Omental fat pad (tissue), 4 donors: ENCODE data around the gene PCTP. TPM values are rescaled to one million over a fixed set of nuclear protein-coding genes. Genes with fewer than 3 reads are reported as not detected.

Source experiments
- ATAC-seq: fragments of 150-250 bp; one replicate; pipeline ENCODE4 v1.9.1; 2016; ENCODE audit warnings: mild to moderate bottlenecking, moderate library complexity; ENCODE audit not compliant: low FRiP score
- DNase-seq: peaks from one replicate; pipeline ENCODE4 v3.0.0-alpha.2; 2019; ENCODE audit warnings: low spot score
- total RNA-seq, 4 donors: library from RNA; depleted of rRNA; stranded (reverse); fragments of >200 nt; gene quantifications; one replicate each; pipeline ENCODE4 v1.1.0, GENCODE V29; 2016
- TF ChIP-seq, protein P1 (sequence below), 3 donors: fragments of 450-650 bp; IDR thresholded peaks; one replicate each; pipeline ENCODE4 v1.5.1; 2016 to 2017; ENCODE audit warnings: antibody characterized with exemption in 3 of 3, mild to moderate bottlenecking in 3 of 3, moderate library complexity in 2 of 3

PCTP gene
- total RNA-seq, 4 donors from 2014 or later: 16.0 to 41.9 (median 25.0) TPM

DNA sequence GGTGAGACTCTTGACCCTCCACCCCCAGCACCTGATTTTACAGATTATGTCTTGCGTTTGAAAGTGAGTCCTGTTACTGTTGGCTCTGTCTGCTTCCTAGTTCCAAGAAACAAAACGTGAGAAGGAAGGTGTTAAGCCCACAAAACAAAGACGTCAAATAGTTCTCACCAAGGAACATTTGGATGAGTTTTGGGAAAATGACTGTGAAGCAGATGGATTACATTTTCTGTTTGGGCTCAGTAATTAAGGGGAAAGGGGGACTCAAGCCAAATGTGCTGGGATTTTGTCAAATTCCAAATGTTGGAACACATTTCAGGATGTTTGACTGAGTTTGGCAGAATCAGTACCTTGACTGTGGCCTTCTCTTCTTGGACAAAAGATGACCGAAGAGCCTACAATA, 71.2 kb downstream of the PCTP start:
- DNase-seq (no peak), ATAC-seq (no peak)
- TF ChIP-seq, protein P1, sequence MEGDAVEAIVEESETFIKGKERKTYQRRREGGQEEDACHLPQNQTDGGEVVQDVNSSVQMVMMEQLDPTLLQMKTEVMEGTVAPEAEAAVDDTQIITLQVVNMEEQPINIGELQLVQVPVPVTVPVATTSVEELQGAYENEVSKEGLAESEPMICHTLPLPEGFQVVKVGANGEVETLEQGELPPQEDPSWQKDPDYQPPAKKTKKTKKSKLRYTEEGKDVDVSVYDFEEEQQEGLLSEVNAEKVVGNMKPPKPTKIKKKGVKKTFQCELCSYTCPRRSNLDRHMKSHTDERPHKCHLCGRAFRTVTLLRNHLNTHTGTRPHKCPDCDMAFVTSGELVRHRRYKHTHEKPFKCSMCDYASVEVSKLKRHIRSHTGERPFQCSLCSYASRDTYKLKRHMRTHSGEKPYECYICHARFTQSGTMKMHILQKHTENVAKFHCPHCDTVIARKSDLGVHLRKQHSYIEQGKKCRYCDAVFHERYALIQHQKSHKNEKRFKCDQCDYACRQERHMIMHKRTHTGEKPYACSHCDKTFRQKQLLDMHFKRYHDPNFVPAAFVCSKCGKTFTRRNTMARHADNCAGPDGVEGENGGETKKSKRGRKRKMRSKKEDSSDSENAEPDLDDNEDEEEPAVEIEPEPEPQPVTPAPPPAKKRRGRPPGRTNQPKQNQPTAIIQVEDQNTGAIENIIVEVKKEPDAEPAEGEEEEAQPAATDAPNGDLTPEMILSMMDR (IDR thresholded peaks at IDR 0.05): no peak

DNA sequence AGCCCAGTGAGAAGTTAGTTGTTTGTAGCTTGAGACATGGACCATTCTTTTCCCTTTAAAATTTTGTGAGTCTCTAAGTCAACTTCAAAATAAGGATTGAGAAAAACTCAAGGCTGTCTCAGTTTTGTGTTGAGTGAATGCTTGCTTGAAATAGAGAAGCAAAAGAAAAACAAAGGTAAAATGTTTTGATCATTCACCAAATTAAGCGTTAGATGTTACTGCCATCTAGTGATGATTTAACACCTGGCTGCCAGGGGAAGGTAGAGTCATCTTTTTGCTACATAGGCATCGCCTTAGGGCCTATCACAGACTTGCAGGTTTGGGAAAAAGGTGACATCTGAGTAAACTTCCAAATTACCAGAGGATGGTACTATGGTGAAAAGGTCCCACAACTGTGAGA, 74.4 kb downstream of the PCTP start:
- no peak for DNase-seq
- ATAC-seq: no peak
- TF ChIP-seq, protein P1 (IDR thresholded peaks at IDR 0.05): no peak

Other genes with a start within 250 kb of the PCTP start
- gene SMIM36, start 239.6 kb upstream of the PCTP start, total RNA-seq: not detected
- 100 to 1,000 TPM in 1 of 4 donors, 10 to 100 TPM in 3; 15.1 to 127 (median 43.6) TPM for gene TMEM100, start 28.2 kb upstream of the PCTP start, total RNA-seq